ENCODE results near the gene PRR5.

DNA sequence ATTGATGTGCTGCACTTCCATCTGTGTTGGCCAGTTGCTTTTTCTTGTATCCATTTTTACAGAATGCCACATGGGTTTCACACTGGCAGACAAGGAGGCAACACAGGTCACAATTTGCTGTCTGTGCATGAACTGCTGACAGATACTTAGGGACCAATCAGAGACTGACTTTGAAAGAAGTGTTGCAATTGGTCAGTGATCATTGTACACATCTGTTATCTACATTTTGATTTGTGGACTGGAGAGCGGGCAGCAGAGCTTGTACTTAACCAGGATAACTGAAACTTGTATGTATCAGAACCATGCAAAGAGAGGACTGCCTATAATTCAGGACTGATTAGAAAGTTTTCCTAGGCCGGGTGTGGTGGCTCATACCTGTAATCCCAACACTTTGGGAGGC, 21.8 kb downstream of the PRR5 start:
- no peak for TF ChIP-seq POLR2A (IDR thresholded peaks at IDR 0.05)
- TF ChIP-seq, protein P1, sequence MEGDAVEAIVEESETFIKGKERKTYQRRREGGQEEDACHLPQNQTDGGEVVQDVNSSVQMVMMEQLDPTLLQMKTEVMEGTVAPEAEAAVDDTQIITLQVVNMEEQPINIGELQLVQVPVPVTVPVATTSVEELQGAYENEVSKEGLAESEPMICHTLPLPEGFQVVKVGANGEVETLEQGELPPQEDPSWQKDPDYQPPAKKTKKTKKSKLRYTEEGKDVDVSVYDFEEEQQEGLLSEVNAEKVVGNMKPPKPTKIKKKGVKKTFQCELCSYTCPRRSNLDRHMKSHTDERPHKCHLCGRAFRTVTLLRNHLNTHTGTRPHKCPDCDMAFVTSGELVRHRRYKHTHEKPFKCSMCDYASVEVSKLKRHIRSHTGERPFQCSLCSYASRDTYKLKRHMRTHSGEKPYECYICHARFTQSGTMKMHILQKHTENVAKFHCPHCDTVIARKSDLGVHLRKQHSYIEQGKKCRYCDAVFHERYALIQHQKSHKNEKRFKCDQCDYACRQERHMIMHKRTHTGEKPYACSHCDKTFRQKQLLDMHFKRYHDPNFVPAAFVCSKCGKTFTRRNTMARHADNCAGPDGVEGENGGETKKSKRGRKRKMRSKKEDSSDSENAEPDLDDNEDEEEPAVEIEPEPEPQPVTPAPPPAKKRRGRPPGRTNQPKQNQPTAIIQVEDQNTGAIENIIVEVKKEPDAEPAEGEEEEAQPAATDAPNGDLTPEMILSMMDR (IDR thresholded peaks at IDR 0.05) = no peak
- TF ChIP-seq POLR2AphosphoS5 (IDR thresholded peaks at IDR 0.05) = no peak
